Heart left ventricle (tissue), 16 donors: Measurements from ENCODE around the gene NOTUM. TPM values are rescaled to one million over a fixed set of nuclear protein-coding genes. Genes with fewer than 3 reads are reported as not detected.

Experiments used
- ATAC-seq, 4 donors: fragments of 200-7000 bp; cut with Tn5 transposase; one replicate each; pipeline ENCODE4 v1.9.1; 2020 to 2022; ENCODE audit warnings: moderate library complexity in 4 of 4, mild to moderate bottlenecking in 3 of 4, moderate number of reproducible peaks in 1 of 4
- DNase-seq, 5 donors: peaks; one replicate each; pipeline ENCODE4 v3.0.0-alpha.2; 2020
- H3K27ac ChIP-seq, 12 donors: fragments of 200-600 bp; sonication (generic) in 4 of 12; one replicate each; pipeline versions ENCODE4 v1.5.0 to v1.8.0; 2016 to 2022; ENCODE audit warnings: mild to moderate bottlenecking in 2 of 12
- H3K27me3 ChIP-seq, 9 donors: fragments of 200-600 bp; sonication (generic) in 2 of 9; one replicate each; pipeline versions ENCODE4 v1.5.1 to v1.8.0; 2016 to 2022; ENCODE audit warnings: mild to moderate bottlenecking in 3 of 9
- H3K36me3 ChIP-seq, 9 donors: fragments of 200-600 bp; sonication (generic) in 2 of 9; one replicate each; pipeline versions ENCODE4 v1.5.0 to v1.8.0; 2018 to 2022; ENCODE audit warnings: mild to moderate bottlenecking in 2 of 9
- H3K4me1 ChIP-seq, 12 donors: fragments of 200-600 bp; sonication (generic) in 4 of 12; one replicate each; pipeline versions ENCODE4 v1.5.0 to v1.8.0; 2016 to 2022; ENCODE audit warnings: mild to moderate bottlenecking in 3 of 12
- H3K4me3 ChIP-seq, 12 donors: fragments of 200-600 bp; sonication (generic) in 4 of 12; one replicate each; pipeline versions ENCODE4 v1.5.0 to v1.8.0; 2017 to 2022; ENCODE audit warnings: mild to moderate bottlenecking in 9 of 12, moderate library complexity in 4 of 12
- H3K9me3 ChIP-seq, 12 donors: fragments of 200-600 bp; sonication (generic) in 4 of 12; one replicate each; pipeline versions ENCODE4 v1.5.0 to v1.8.0; 2016 to 2022; ENCODE audit warnings: mild to moderate bottlenecking in 1 of 12
- CTCF ChIP-seq, 12 donors: fragments of 200-600 bp; sonication (generic) in 4 of 12; IDR thresholded peaks; one replicate each; pipeline versions ENCODE4 v1.5.0 to v1.8.0; 2018 to 2022; ENCODE audit warnings: antibody characterized with exemption in 12 of 12, mild to moderate bottlenecking in 5 of 12
- POLR2A ChIP-seq, 2 donors: fragments of 450-650 bp; IDR thresholded peaks; one replicate each; pipeline ENCODE4 v1.6.1; 2017; ENCODE audit warnings: antibody characterized with exemption in 2 of 2, mild to moderate bottlenecking in 2 of 2, moderate library complexity in 2 of 2
- WGBS, 4 donors: extraction: QIAGEN DNeasy Blood & Tissue Kit in 2 of 4; methylation state at CpG; one replicate each; pipeline versions ENCODE4 v1.1.5 to v1.1.7; 2013 to 2018; 5-methylcytosine and 5-hydroxymethylcytosine counted together
- intact Hi-C, 10 donors: fragments of 100-400 bp; cut with DNase I; formaldehyde crosslinking; loops; one replicate each; pipeline versions ENCODE4 v1.11.1 to v1.14.2; 2022
- polyA plus RNA-seq, 2 donors: library from polyadenylated mRNA; stranded (reverse); fragments of 200-250 nt; gene quantifications; one replicate each; pipeline ENCODE4 v1.2.3, GENCODE V29; 2013
- total RNA-seq, 9 donors: library from RNA; depleted of rRNA in 2 of 9; stranded (reverse); fragments of >200 nt in 2 of 9; fragmentation: NEBNext Ultra II Directional in 3 of 9; extraction: Animal tissue kit (Norgen Biotek cat#: 25700) in 3 of 9; gene quantifications; one replicate each; pipeline versions ENCODE4 v1.1.0 to v1.2.4, GENCODE V29; 2016 to 2023
- donor health status: ischemic (EF 13 %, LVEDD 7.1; RV severe dilation, severe dysfunction).
- donor health status: healthy with polysubstance abuse.
- donor health status: DM: no; HTN: yes; CAD: no.
- donor health status: DM: no; HTN: no; CAD: no.
- donor health status: ischemic (EF 25% LVEDD 6.9; RV normal size, moderate dysfunction).
- donor health status: ischemic (EF 25% LVEDD 5.7; RV mildly dilated, moderate dysfunction).
- donor health status: healthy.
- donor health status: DM: yes; HTN: yes; CAD: no.
- donor health status: ischemic (EF 35%, LVEDD 5.7; RV mildly dilated, moderate dysfunction).
- donor health status: nonischemic (EF 11% LVEDD 7.7; RV severe dilation, severe dysfunction).
- donor health status: DM: yes; HTN: yes; CAD: no.
- donor health status: PGD.
- donor health status: ischemic (EF 29% LVEDD 5.4; RV normal size, mild dysfunction).
- donor health status: nonischemic (EF 23%, LVEDD 6.1; RV moderate dilation, normal function).

NOTUM gene
- total and polyA plus RNA-seq, 11 donors: 0.25 to 1.6 (median 0.56) TPM; not detected in 3

GRCh38 chr17:81927653-81928543 is 33.1 kb downstream of the NOTUM start, which contains the start of gene MAFG:
TSS of gene MAFG (minus strand) at chr17:81927735. CDS start at chr17:81923185, 4,550 bp downstream.
- peaks cover 21 to 51% (median 41%) of the 10 kb centered on the region in 12 donors for H3K4me1 ChIP-seq
- H3K4me3 ChIP-seq: peak within 1 kb of the TSS; percentile 84 to 98 (median 94)
- intact Hi-C loops: loop anchor here in 1 of 10 donors (5.0 kb wide), 1 partner anchor 56 kb away; the partner anchor contains the start of gene ARHGDIA
- peaks cover 0 to under 1% (median 0%) of the 10 kb centered on the region in 9 donors for H3K36me3 ChIP-seq
- WGBS, 4 donors: 1% methylated on average over 36 to 98 of the region's 98 CpGs
- H3K27me3 ChIP-seq: peaks cover 0 to 14% (median 0%) of the 10 kb centered on the region in 9 donors
- H3K9me3 ChIP-seq: no peaks in the 10 kb centered on the region
- TF ChIP-seq POLR2A (IDR thresholded peaks at IDR 0.05): peak; percentile 27 to 69
- TF ChIP-seq CTCF (IDR thresholded peaks at IDR 0.05): peak in 7 of 12 donors; percentile 11 to 51 (median 31)
- peak; percentile 33 to 70 (median 59) for ATAC-seq
- DNase-seq: peak; percentile 91 to 96 (median 93)
- peak within 1 kb of the TSS; percentile 86 to 99 (median 95) for H3K27ac ChIP-seq

- Histone ChIP-seq H3K9me3 (no peaks in the 10 kb centered on the region), H3K4me1 (peaks cover 21 to 58% (median 45%) of the 10 kb centered on the region in 12 donors), H3K27ac (peak overlapping the region; percentile 86 to 99 (median 95)), H3K36me3 (peaks cover 0 to 7% (median 6%) of the 10 kb centered on the region in 9 donors), H3K27me3 (peaks cover 0 to 14% (median 0%) of the 10 kb centered on the region in 9 donors), H3K4me3 (peak overlapping the region; percentile 84 to 98 (median 94))
- peak in 2 of 12 donors; percentile 6 to 9 for TF ChIP-seq CTCF (IDR thresholded peaks at IDR 0.05)
- no peak for TF ChIP-seq POLR2A (IDR thresholded peaks at IDR 0.05)
- intact Hi-C loops: loop anchor here in 1 of 10 donors (5.0 kb wide), 1 partner anchor 55 kb away; the partner anchor contains the start of gene ARHGDIA
- ATAC-seq (peak in 1 of 4 donors; percentile 1), DNase-seq (no peak)
- WGBS, 4 donors: 0 to 1% (median 1%) methylated on average over 7 to 78 of the region's 78 CpGs
Observed at GRCh38 chr17:81927152-81927652, 33.8 kb downstream of the NOTUM start.

DNA sequence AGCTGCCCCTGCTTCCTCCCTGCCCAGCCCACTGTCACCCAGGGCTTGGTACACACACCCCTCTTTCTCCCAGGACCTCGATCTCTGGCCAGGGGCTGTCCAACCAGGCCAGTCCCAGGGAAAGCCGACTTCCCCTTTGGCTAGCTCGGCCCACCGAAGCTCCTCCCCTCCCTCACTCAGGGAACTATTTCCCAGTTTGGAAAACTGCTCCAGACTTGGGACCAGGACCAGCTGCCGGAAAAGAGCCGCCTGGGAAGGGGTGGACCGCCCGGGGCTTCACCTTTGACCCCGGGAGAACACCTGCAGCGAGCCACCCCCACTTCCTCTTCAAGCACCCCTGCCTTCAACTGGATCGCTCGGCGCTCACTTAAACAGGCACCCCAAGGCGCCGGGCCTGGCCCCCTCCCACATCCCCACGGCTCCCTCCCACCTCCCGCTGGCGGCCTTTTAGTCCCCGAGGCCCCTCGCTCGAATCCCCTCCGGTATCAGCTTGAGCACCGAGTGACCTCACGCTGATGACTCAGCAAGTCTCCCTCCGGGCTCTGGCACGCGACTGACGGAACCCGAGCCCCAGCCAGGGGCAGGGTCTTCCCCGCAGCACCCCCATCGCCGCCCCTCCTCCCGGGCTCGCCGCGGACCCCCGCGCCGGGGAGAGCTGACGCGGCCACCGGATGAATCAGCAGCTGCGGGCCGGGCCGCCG is 34.4 kb downstream of the NOTUM start:
- 0 to 1% (median 0%) methylated on average over 20 to 46 of the region's 46 CpGs for WGBS, 4 donors
- intact Hi-C loops: loop anchor here in 1 of 10 donors (5.0 kb wide), 1 partner anchor 54 kb away; the partner anchor contains the start of gene ARHGDIA

More for the DNA sequence above, 34.4 kb downstream of the NOTUM start:
- no peak for TF ChIP-seq POLR2A (IDR thresholded peaks at IDR 0.05)
- no peak for TF ChIP-seq CTCF (IDR thresholded peaks at IDR 0.05)
- peak; percentile 84 to 89 (median 87) for DNase-seq
- H3K9me3 ChIP-seq: no peaks in the 10 kb centered on the region
- H3K27ac ChIP-seq: peak overlapping the region; percentile 86 to 99 (median 95)
- H3K4me3 ChIP-seq: peak overlapping the region; percentile 84 to 98 (median 94)
- peaks cover 21 to 64% (median 45%) of the 10 kb centered on the region in 12 donors for H3K4me1 ChIP-seq
- H3K36me3 ChIP-seq: peaks cover 0 to 13% (median 11%) of the 10 kb centered on the region in 9 donors
- ATAC-seq: peak; percentile 56 to 74 (median 58)
- H3K27me3 ChIP-seq: peaks cover 0 to 14% (median 0%) of the 10 kb centered on the region in 9 donors
